Endothelial cell of umbilical vein (primary cell): ENCODE measurements around the gene SCARF2.

Experiments
- FOS ChIP-seq: IDR thresholded peaks from 2 replicates; pipeline ENCODE4 v1.6.1; 2011; ENCODE audit warnings: mild to moderate bottlenecking, low read length, moderate library complexity, borderline replicate concordance; ENCODE audit not compliant: insufficient read depth
- MYC ChIP-seq: IDR thresholded peaks from one replicate; pipeline ENCODE4 v1.6.1; 2011; ENCODE audit warnings: mild to moderate bottlenecking, low read depth, low read length
- POLR2A ChIP-seq: IDR thresholded peaks from 2 replicates; pipeline ENCODE4 v1.6.1; 2012; ENCODE audit warnings: low read depth, mild to moderate bottlenecking, control low read depth, low read length
- TF ChIP-seq, protein P1 (sequence below), 2 donors: IDR thresholded peaks; 1 replicate in 1 of 2; 2 replicates in 1 of 2; pipeline ENCODE4 v1.5.1; 2011; ENCODE audit warnings: low read length in 2 of 2, mild to moderate bottlenecking in 2 of 2, moderate library complexity in 2 of 2, control low read depth in 1 of 2, inconsistent platforms in 1 of 2, low read depth in 1 of 2; ENCODE audit not compliant: insufficient read depth in 1 of 2; ENCODE audit errors: extremely low read depth in 1 of 2

DNA sequence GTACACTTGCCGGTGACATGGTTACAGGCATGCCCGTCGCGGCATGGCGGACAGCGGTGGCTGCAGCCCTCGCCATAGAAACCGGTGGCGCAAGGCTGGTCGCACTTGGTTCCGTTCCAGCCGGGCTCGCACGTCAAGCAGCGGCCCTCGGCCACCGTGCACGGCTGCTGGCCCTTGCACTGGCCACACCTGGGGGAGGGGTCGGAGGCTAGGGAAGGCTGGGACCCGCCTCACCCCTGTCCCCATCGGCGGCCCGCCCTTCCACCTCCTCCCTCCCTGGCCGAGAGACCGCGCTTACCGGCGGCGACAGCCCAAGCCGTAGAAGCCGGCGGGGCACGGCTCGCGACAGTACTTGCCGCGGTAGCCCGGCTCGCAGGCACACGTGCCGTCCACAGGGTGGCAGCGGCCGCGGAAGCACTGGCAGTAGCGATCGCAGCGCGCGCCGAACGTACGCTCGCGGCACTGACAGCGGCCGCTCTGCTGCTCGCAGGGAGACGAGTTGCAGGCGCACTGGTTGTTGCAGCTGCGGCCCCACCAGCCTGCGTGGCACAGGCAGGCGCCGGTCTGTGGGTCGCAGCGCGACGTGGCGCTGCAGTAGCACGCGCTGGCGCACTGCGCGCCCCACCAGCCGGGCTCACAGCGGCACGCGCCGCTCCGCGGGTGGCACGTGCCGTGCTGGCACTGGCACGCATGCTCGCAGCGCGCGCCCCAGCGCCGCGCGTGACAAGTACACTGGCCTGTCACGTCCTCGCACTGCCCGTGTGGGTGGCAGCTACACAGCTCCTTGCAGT lies 6.7 kb downstream of the SCARF2 start:
- TF ChIP-seq MYC (peak; percentile 42), FOS (no peak), POLR2A (no peak)
- TF ChIP-seq, protein P1, sequence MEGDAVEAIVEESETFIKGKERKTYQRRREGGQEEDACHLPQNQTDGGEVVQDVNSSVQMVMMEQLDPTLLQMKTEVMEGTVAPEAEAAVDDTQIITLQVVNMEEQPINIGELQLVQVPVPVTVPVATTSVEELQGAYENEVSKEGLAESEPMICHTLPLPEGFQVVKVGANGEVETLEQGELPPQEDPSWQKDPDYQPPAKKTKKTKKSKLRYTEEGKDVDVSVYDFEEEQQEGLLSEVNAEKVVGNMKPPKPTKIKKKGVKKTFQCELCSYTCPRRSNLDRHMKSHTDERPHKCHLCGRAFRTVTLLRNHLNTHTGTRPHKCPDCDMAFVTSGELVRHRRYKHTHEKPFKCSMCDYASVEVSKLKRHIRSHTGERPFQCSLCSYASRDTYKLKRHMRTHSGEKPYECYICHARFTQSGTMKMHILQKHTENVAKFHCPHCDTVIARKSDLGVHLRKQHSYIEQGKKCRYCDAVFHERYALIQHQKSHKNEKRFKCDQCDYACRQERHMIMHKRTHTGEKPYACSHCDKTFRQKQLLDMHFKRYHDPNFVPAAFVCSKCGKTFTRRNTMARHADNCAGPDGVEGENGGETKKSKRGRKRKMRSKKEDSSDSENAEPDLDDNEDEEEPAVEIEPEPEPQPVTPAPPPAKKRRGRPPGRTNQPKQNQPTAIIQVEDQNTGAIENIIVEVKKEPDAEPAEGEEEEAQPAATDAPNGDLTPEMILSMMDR (IDR thresholded peaks at IDR 0.05; ENCODE audit: extremely low read depth in 1 of 2, insufficient read depth in 1 of 2, low read depth in 1 of 2, low read length in 2 of 2), result peak; percentile 40 to 74
